ENCODE results near the gene PLAA.

The PLAA gene

GRCh38 chr9:26925609-26926008 is 21.4 kb downstream of the PLAA start:
- intact Hi-C loops (cut with DNase I; ENCODE audit: low total_unique reads), result no loop called here
- Histone ChIP-seq H3K4me1 (no peaks in the 10 kb centered on the region), H3K9me3 (no peaks in the 10 kb centered on the region), H3K4me3 (no peak overlapping the region), H3K27me3 (no peaks in the 10 kb centered on the region), H3K36me3 (peaks cover 62 to 85% (median 67%) of the 10 kb centered on the region in 3 donors), H3K27ac (no peak overlapping the region)
- TF ChIP-seq CTCF (IDR thresholded peaks at IDR 0.05), result no peak
- no peak for DNase-seq

DNA sequence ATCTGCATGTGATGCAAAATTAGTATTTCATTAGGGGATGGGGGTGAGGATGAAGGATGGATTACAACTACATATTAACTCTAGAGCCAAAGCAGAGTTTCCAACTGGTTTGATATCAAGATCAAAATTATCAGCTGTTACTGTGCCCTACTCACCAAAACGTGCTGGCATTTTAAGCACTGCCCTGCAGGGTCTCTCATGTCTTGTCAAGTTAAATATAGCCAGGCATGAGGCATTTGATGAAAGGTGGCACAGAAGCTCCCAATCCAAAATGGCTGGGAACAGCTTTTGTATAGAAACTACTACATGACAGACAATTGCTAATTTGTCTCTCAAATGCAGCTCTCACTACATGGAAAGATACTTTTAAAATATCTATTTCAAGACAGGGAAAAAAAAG is 27.3 kb downstream of the PLAA start:
- TF ChIP-seq CTCF (IDR thresholded peaks at IDR 0.05), result no peak
- Histone ChIP-seq H3K4me1 (no peaks in the 10 kb centered on the region), H3K27ac (no peak overlapping the region), H3K36me3 (peaks cover 67 to 95% (median 81%) of the 10 kb centered on the region in 3 donors), H3K9me3 (no peaks in the 10 kb centered on the region), H3K27me3 (no peaks in the 10 kb centered on the region), H3K4me3 (no peak overlapping the region)
- DNase-seq, result no peak
- intact Hi-C loops (cut with DNase I; ENCODE audit: low total_unique reads), result no loop called here

GRCh38 chr9:26913138-26913668 is 33.8 kb downstream of the PLAA start:
- H3K4me1 ChIP-seq, result no peaks in the 10 kb centered on the region
- H3K9me3 ChIP-seq, result no peaks in the 10 kb centered on the region
- TF ChIP-seq CTCF (IDR thresholded peaks at IDR 0.05), result no peak
- no peak overlapping the region for H3K4me3 ChIP-seq
- no peaks in the 10 kb centered on the region for H3K27me3 ChIP-seq
- no peak overlapping the region for H3K27ac ChIP-seq
- peaks cover 33 to 46% (median 43%) of the 10 kb centered on the region in 3 donors for H3K36me3 ChIP-seq
- intact Hi-C loops (cut with DNase I; ENCODE audit: low total_unique reads), result no loop called here
- DNase-seq, result no peak

- H3K9me3 ChIP-seq, result no peaks in the 10 kb centered on the region
- DNase-seq, result no peak
- no peaks in the 10 kb centered on the region for H3K4me1 ChIP-seq
- no peak overlapping the region for H3K4me3 ChIP-seq
- peaks cover 36 to 44% (median 44%) of the 10 kb centered on the region in 3 donors for H3K36me3 ChIP-seq
- TF ChIP-seq CTCF (IDR thresholded peaks at IDR 0.05), result no peak
- no peaks in the 10 kb centered on the region for H3K27me3 ChIP-seq
- H3K27ac ChIP-seq, result no peak overlapping the region
- intact Hi-C loops (cut with DNase I; ENCODE audit: low total_unique reads), result no loop called here
Measured at GRCh38 chr9:26904671-26905070, 42.4 kb downstream of the PLAA start.

GRCh38 chr9:26904070-26904469 is 43.0 kb downstream of the PLAA start:
- intact Hi-C loops (cut with DNase I; ENCODE audit: low total_unique reads), result no loop called here
- Histone ChIP-seq H3K4me1 (no peaks in the 10 kb centered on the region), H3K9me3 (no peaks in the 10 kb centered on the region), H3K27me3 (no peaks in the 10 kb centered on the region), H3K36me3 (peaks cover 34 to 40% (median 38%) of the 10 kb centered on the region in 3 donors), H3K4me3 (no peak overlapping the region), H3K27ac (no peak overlapping the region)
- DNase-seq, result no peak
- no peak for TF ChIP-seq CTCF (IDR thresholded peaks at IDR 0.05)
